HepG2 (cell line): ENCODE measurements around the gene KRABD2.

Experiments
- ATAC-seq: fragments of 200-7000 bp; cut with Tn5 transposase; 3 replicates; pipeline ENCODE4 v1.9.1; 2020; ENCODE audit warnings: mild to moderate bottlenecking, moderate library complexity
- BruUV-seq: library from RNA; stranded (reverse); fragments of 400-500 nt; replicated peaks from 2 replicates; lab custom pipeline; 2021; lab: Mats Ljungman, UMichigan
- CTCF ChIA-PET: fragments of 300-600 bp; formaldehyde crosslinking; extraction: SDS; loops from one replicate; lab custom pipeline; 2021; ENCODE audit warnings: low total read pairs, inconsistent platforms, low intra/inter-chr PET ratio; lab: Yijun Ruan, JAX
- POLR2A ChIA-PET: fragments of 350-600 bp; sonication (Branson Sonifier 250); formaldehyde crosslinking; loops from one replicate; lab custom pipeline; 2020; ENCODE audit warnings: antibody characterized with exemption, inconsistent platforms; lab: Yijun Ruan, JAX
- DNase-seq: peaks from one replicate; pipeline ENCODE4 v3.0.0-alpha.2; 2015; ENCODE audit warnings: low spot score
- FAIRE-seq: peaks from 3 replicates; lab custom pipeline; 2011; peaks lifted over from hg19 to GRCh38; lab: Jason Lieb, UNC
- H2AFZ ChIP-seq: one replicate; pipeline ENCODE4 v1.6.1; 2011; ENCODE audit warnings: low read length, inconsistent platforms
- H3K27ac ChIP-seq: fragments of 300-600 bp; 3 replicates; pipeline ENCODE4 v1.8.0; 2011; ENCODE audit warnings: mixed run types, mild to moderate bottlenecking, mixed read lengths, low read length, inconsistent platforms; ENCODE audit not compliant: insufficient read depth; ENCODE audit errors: extremely low read length
- H3K27me3 ChIP-seq, 2 experiments: fragments of 200-600 bp in 1 of 2; 2 replicates in 1 of 2; 3 replicates in 1 of 2; pipeline versions ENCODE4 v1.6.0 to v1.8.0; 2011; ENCODE audit warnings: low read length in 2 of 2, mild to moderate bottlenecking in 2 of 2, moderate library complexity in 2 of 2, inconsistent platforms in 1 of 2; ENCODE audit not compliant: insufficient read depth in 2 of 2, control insufficient read depth in 1 of 2
- H3K36me3 ChIP-seq, 2 experiments: fragments of 200-600 bp in 1 of 2; replicated peaks in 1 of 2; 2 replicates in 1 of 2; 3 replicates in 1 of 2; pipeline versions ENCODE4 v1.5.1 to v1.8.0; 2011; ENCODE audit warnings: low read length in 2 of 2, inconsistent platforms in 1 of 2; ENCODE audit not compliant: insufficient read depth in 2 of 2, control insufficient read depth in 1 of 2
- H3K4me1 ChIP-seq: 2 replicates; pipeline ENCODE4 v1.5.1; 2012; ENCODE audit warnings: low read length, inconsistent platforms; ENCODE audit not compliant: insufficient read depth
- H3K4me2 ChIP-seq: 2 replicates; pipeline ENCODE4 v1.6.0; 2011; ENCODE audit warnings: low read depth, low read length, inconsistent platforms
- H3K4me3 ChIP-seq, 3 experiments: fragments of 200-600 bp in 1 of 3; sonication (generic), shearing (Covaris generic) in 1 of 3; replicated peaks in 1 of 3; 2 replicates each; pipeline ENCODE4 v1.5.1; 2011 to 2016; ENCODE audit warnings: low read length in 3 of 3, inconsistent platforms in 2 of 3, low read depth in 2 of 3, mild to moderate bottlenecking in 2 of 3, control low read depth in 1 of 3, mixed read lengths in 1 of 3; ENCODE audit not compliant: insufficient read depth in 1 of 3
- H3K79me2 ChIP-seq: one replicate; pipeline ENCODE4 v1.6.1; 2011; ENCODE audit warnings: low read length, inconsistent platforms; ENCODE audit not compliant: insufficient read depth
- H3K9ac ChIP-seq: 2 replicates; pipeline ENCODE4 v1.6.0; 2011; ENCODE audit warnings: mild to moderate bottlenecking, low read depth, low read length, inconsistent platforms; ENCODE audit not compliant: insufficient read depth
- H3K9me3 ChIP-seq: 2 replicates; pipeline ENCODE4 v1.5.1; 2012; ENCODE audit warnings: mild to moderate bottlenecking, low read length
- H4K20me1 ChIP-seq: 2 replicates; pipeline ENCODE4 v1.6.0; 2011; ENCODE audit warnings: inconsistent platforms, mild to moderate bottlenecking, low read length, moderate library complexity; ENCODE audit not compliant: insufficient read depth
- AHDC1 ChIP-seq: sonication (generic); formaldehyde crosslinking; IDR thresholded peaks from 2 replicates; pipeline ENCODE4 v1.5.1; 2020; ENCODE audit warnings: mild to moderate bottlenecking, missing genetic modification reagents, borderline replicate concordance
- ESRRA ChIP-seq: sonication (generic); formaldehyde crosslinking; IDR thresholded peaks from 2 replicates; pipeline ENCODE4 v1.5.1; 2020; ENCODE audit warnings: mild to moderate bottlenecking, low read depth, missing genetic modification reagents
- KLF16 ChIP-seq, 2 experiments: sonication (generic) in 1 of 2; formaldehyde crosslinking in 1 of 2; IDR thresholded peaks; 2 replicates each; pipeline versions ENCODE4 v1.6.1 to v1.8.0; 2016 to 2023; ENCODE audit warnings: missing genetic modification reagents in 2 of 2, missing compliant biosample characterization in 1 of 2
- MBD4 ChIP-seq: IDR thresholded peaks from 2 replicates; pipeline ENCODE4 v1.6.1; 2012; ENCODE audit warnings: low read length, inconsistent platforms, borderline replicate concordance
- MTF1 ChIP-seq: sonication (generic); formaldehyde crosslinking; IDR thresholded peaks from 2 replicates; pipeline ENCODE4 v1.5.0; 2020; ENCODE audit warnings: missing genetic modification reagents
- RFXAP ChIP-seq: sonication (generic); formaldehyde crosslinking; IDR thresholded peaks from 2 replicates; pipeline ENCODE4 v1.4.0; 2020; ENCODE audit warnings: missing genetic modification reagents, borderline replicate concordance
- SIN3A ChIP-seq: IDR thresholded peaks from 2 replicates; pipeline ENCODE4 v1.6.1; 2011; ENCODE audit warnings: low read depth, mild to moderate bottlenecking, control low read depth, low read length, borderline replicate concordance
- ZNF138 ChIP-seq: sonication (generic); formaldehyde crosslinking; IDR thresholded peaks from 2 replicates; pipeline ENCODE4 v1.5.0; 2020; ENCODE audit warnings: mild to moderate bottlenecking, low read depth, missing genetic modification reagents
- ZNF383 ChIP-seq: sonication (generic); formaldehyde crosslinking; IDR thresholded peaks from 2 replicates; pipeline ENCODE4 v1.4.0; 2020; ENCODE audit warnings: missing genetic modification reagents, mild to moderate bottlenecking, borderline replicate concordance
- ZNF547 ChIP-seq: sonication (generic); formaldehyde crosslinking; IDR thresholded peaks from 2 replicates; pipeline ENCODE4 v1.5.1; 2020; ENCODE audit warnings: mild to moderate bottlenecking, missing genetic modification reagents
- ZNF572 ChIP-seq: sonication (generic); formaldehyde crosslinking; IDR thresholded peaks from 2 replicates; pipeline ENCODE4 v1.5.1; 2020; ENCODE audit warnings: mild to moderate bottlenecking, missing genetic modification reagents
- ZNF672 ChIP-seq: sonication (generic); formaldehyde crosslinking; IDR thresholded peaks from 2 replicates; pipeline ENCODE4 v1.8.1; 2022; ENCODE audit warnings: missing genetic modification reagents
- ZNF816 ChIP-seq: sonication (generic); formaldehyde crosslinking; IDR thresholded peaks from 2 replicates; pipeline ENCODE4 v1.8.0; 2022; ENCODE audit warnings: missing genetic modification reagents, mild to moderate bottlenecking, borderline replicate concordance
- WGBS: methylation state at CpG from one replicate; pipeline ENCODE4 v1.1.6; 2017; ENCODE audit warnings: low lambda C conversion rate; 5-methylcytosine and 5-hydroxymethylcytosine counted together
- in situ Hi-C: cut with HindIII; loops from 2 replicates; pipeline ENCODE4 v1.10.0; 2017; ENCODE audit warnings: low pct_unique_long_range_greater_than_20kb; ENCODE audit not compliant: extremely low pct_ligation_motif_present
- intact Hi-C: fragments of 100-400 bp; cut with micrococcal nuclease; formaldehyde crosslinking; loops from one replicate; pipeline ENCODE4 v1.10.0; 2022; ENCODE audit not compliant: unreplicated experiment

The KRABD2 gene

GRCh38 chr17:8357910-8358309, 18.6 kb downstream of the KRABD2 start (continued):
- no peak for TF ChIP-seq ZNF816 (CRISPR knock-in tag)
- TF ChIP-seq MBD4, result no peak

- WGBS, result 53% methylated on average over 8 of the region's 8 CpGs
- no peak for TF ChIP-seq RFXAP
- no peak for TF ChIP-seq ZNF138 (CRISPR knock-in tag)
- TF ChIP-seq ZNF672 (CRISPR knock-in tag), result no peak
- TF ChIP-seq KLF16 (CRISPR knock-in tag; IDR thresholded peaks at IDR 0.05), result no peak
- TF ChIP-seq ZNF383 (CRISPR knock-in tag), result no peak
- TF ChIP-seq ZNF547, result no peak
- TF ChIP-seq AHDC1 (CRISPR knock-in tag), result no peak
- no peak for TF ChIP-seq SIN3A
- TF ChIP-seq MTF1 (CRISPR knock-in tag), result no peak
- TF ChIP-seq ZNF572 (CRISPR knock-in tag), result no peak
- TF ChIP-seq ESRRA (CRISPR knock-in tag), result no peak
Measured at GRCh38 chr17:8354236-8354635, 22.3 kb downstream of the KRABD2 start.

More at GRCh38 chr17:8354236-8354635, 22.3 kb downstream of the KRABD2 start:
- ChIA-PET CTCF (no interaction called here), POLR2A (no interaction called here)
- no TSS peak for BruUV-seq
- no peaks in the 10 kb centered on the region for H3K36me3 ChIP-seq
- in situ Hi-C loops (no loop called here), intact Hi-C loops (no loop called here)
- FAIRE-seq (no peak), DNase-seq (no peak), ATAC-seq (no peak)
- no peaks in the 10 kb centered on the region for H4K20me1 ChIP-seq
- H3K4me2 ChIP-seq, result no peak overlapping the region
- H3K9ac ChIP-seq, result no peak overlapping the region
- H3K4me3 ChIP-seq, result no peak overlapping the region
- H3K9me3 ChIP-seq, result no peaks in the 10 kb centered on the region
- H3K27me3 ChIP-seq, result peaks cover 0 to 5% of the 10 kb centered on the region in 2 experiments; a peak in 2 of 5 replicates
- H2AFZ ChIP-seq, result no peak overlapping the region
- no peaks in the 10 kb centered on the region for H3K4me1 ChIP-seq
- no peaks in the 10 kb centered on the region for H3K79me2 ChIP-seq
- H3K27ac ChIP-seq, result no peak overlapping the region
